HEK293 (cell line): ENCODE measurements around the gene TUBGCP6.

Experiments
- CTCF ChIA-PET: fragments of 350-600 bp; formaldehyde crosslinking; extraction: SDS; loops from one replicate; lab custom pipeline; 2021; ENCODE audit warnings: antibody characterized with exemption; lab: Yijun Ruan, JAX
- POLR2A ChIA-PET: fragments of 300-600 bp; formaldehyde crosslinking; extraction: SDS; loops from one replicate; lab custom pipeline; 2020; ENCODE audit warnings: antibody characterized with exemption, inconsistent platforms; lab: Yijun Ruan, JAX
- H3K27ac ChIP-seq: fragments of 200-500 bp; sonication (Bioruptor generic); 2 replicates; pipeline ENCODE4 v1.5.1; 2014; ENCODE audit warnings: low read depth, low read length, control low read depth, inconsistent platforms; ENCODE audit errors: extremely low read depth
- H3K36me3 ChIP-seq, 2 experiments: fragments of 200-500 bp in 1 of 2; sonication (Bioruptor generic) in 1 of 2; 1 replicate in 1 of 2; 2 replicates in 1 of 2; pipeline ENCODE4 v1.5.1; 2014 to 2017; ENCODE audit warnings: inconsistent platforms in 2 of 2, low read length in 2 of 2; ENCODE audit not compliant: control insufficient read depth in 2 of 2, insufficient read depth in 1 of 2
- H3K4me1 ChIP-seq: fragments of 200-500 bp; sonication (Bioruptor generic); 2 replicates; pipeline ENCODE4 v1.5.1; 2014; ENCODE audit warnings: mild to moderate bottlenecking, low read length, inconsistent platforms; ENCODE audit not compliant: control insufficient read depth, insufficient read depth
- H3K4me3 ChIP-seq: 2 replicates; pipeline ENCODE4 v1.5.1; 2011; ENCODE audit warnings: low read depth, mild to moderate bottlenecking, control low read depth, low read length, moderate library complexity
- H3K9me3 ChIP-seq: fragments of 200-500 bp; sonication (Bioruptor generic); 2 replicates; pipeline ENCODE4 v1.5.1; 2014; ENCODE audit warnings: low read depth, low read length, inconsistent platforms; ENCODE audit not compliant: control insufficient read depth, insufficient read depth
- GLIS2 ChIP-seq: fragments of 450-650 bp; formaldehyde crosslinking; IDR thresholded peaks from 2 replicates; pipeline ENCODE4 v1.5.1; 2016; ENCODE audit warnings: missing biosample characterization, missing genetic modification characterization
- HIC1 ChIP-seq: fragments of 450-650 bp; formaldehyde crosslinking; IDR thresholded peaks from 2 replicates; pipeline ENCODE4 v1.5.1; 2016; ENCODE audit warnings: missing biosample characterization, missing genetic modification characterization
- KLF1 ChIP-seq: fragments of 450-650 bp; formaldehyde crosslinking; IDR thresholded peaks from 2 replicates; pipeline ENCODE4 v1.5.1; 2016; ENCODE audit warnings: missing biosample characterization, missing genetic modification characterization
- OVOL3 ChIP-seq: fragments of 450-650 bp; formaldehyde crosslinking; IDR thresholded peaks from 2 replicates; pipeline ENCODE4 v1.5.1; 2016; ENCODE audit warnings: missing biosample characterization, missing genetic modification characterization
- ZFP69B ChIP-seq: fragments of 450-650 bp; formaldehyde crosslinking; IDR thresholded peaks from 2 replicates; pipeline ENCODE4 v1.5.1; 2016; ENCODE audit warnings: missing biosample characterization, missing genetic modification characterization
- ZNF302 ChIP-seq: fragments of 450-650 bp; formaldehyde crosslinking; IDR thresholded peaks from 2 replicates; pipeline ENCODE4 v1.5.1; 2016; ENCODE audit warnings: missing biosample characterization, missing genetic modification characterization, low read depth
- ZNF449 ChIP-seq: fragments of 450-650 bp; formaldehyde crosslinking; IDR thresholded peaks from 2 replicates; pipeline ENCODE4 v1.5.1; 2017; ENCODE audit warnings: missing biosample characterization, mild to moderate bottlenecking, missing genetic modification characterization, moderate library complexity
- ZNF654 ChIP-seq: fragments of 450-650 bp; formaldehyde crosslinking; IDR thresholded peaks from 2 replicates; pipeline ENCODE4 v1.5.1; 2016; ENCODE audit warnings: low read depth, missing biosample characterization, missing genetic modification characterization
- ZNF785 ChIP-seq: fragments of 450-650 bp; formaldehyde crosslinking; IDR thresholded peaks from 2 replicates; pipeline ENCODE4 v1.5.1; 2016; ENCODE audit warnings: missing biosample characterization, missing genetic modification characterization
- ZSCAN4 ChIP-seq: fragments of 450-650 bp; formaldehyde crosslinking; IDR thresholded peaks from 2 replicates; pipeline ENCODE4 v1.5.1; 2017; ENCODE audit warnings: missing biosample characterization, missing genetic modification characterization

Gene TUBGCP6

GRCh38 chr22:50196256-50196655 is 48.6 kb downstream of the TUBGCP6 start:
- no peak overlapping the region for H3K4me3 ChIP-seq
- TF ChIP-seq ZNF302 (tag by site-specific recombination) = no peak
- 0 out of 2 replicates have a peak, but pooled peaks have one; percentile 31 for TF ChIP-seq HIC1 (tag by site-specific recombination)
- ChIA-PET POLR2A (no interaction called here), CTCF (interaction anchor here (0.8 kb wide), 1 partner anchor 47 kb away, joined by 3 read pairs; no protein-coding TSS in a partner anchor)
- peaks cover 9 to 82% of the 10 kb centered on the region in 2 experiments; a peak in 2 of 3 replicates for H3K36me3 ChIP-seq
- peak overlapping the region; percentile 16; the same call in 1 of the 2 replicates for H3K27ac ChIP-seq
- H3K4me1 ChIP-seq = peaks cover 5% of the 10 kb centered on the region; the same call in 1 of the 2 replicates
- no peaks in the 10 kb centered on the region for H3K9me3 ChIP-seq

GRCh38 chr22:50194037-50194805 is 50.6 kb downstream of the TUBGCP6 start:
- Histone ChIP-seq H3K4me3 (no peak overlapping the region), H3K9me3 (no peaks in the 10 kb centered on the region), H3K4me1 (peaks cover 16% of the 10 kb centered on the region), H3K27ac (no peak overlapping the region; the same call in 1 of the 2 replicates), H3K36me3 (peaks cover 9 to 82% of the 10 kb centered on the region in 2 experiments; a peak in 2 of 3 replicates)
- 0 out of 2 replicates have a peak, but pooled peaks have one; percentile 55 for TF ChIP-seq ZFP69B
- TF ChIP-seq ZNF785 (tag by site-specific recombination) = no peak
- TF ChIP-seq ZSCAN4 = no peak
- POLR2A ChIA-PET = interaction anchor here (1.1 kb wide), 1 partner anchor 12 kb away, joined by 3 read pairs; no protein-coding TSS in a partner anchor
- CTCF ChIA-PET = no interaction called here

- no peak for TF ChIP-seq ZNF654 (tag by site-specific recombination)
- Histone ChIP-seq H3K27ac (peak overlapping the region; percentile 11; the same call in 1 of the 2 replicates), H3K4me3 (no peak overlapping the region), H3K9me3 (no peaks in the 10 kb centered on the region), H3K4me1 (peaks cover 22% of the 10 kb centered on the region), H3K36me3 (peaks cover 9 to 80% of the 10 kb centered on the region in 2 experiments; a peak in 2 of 3 replicates)
- ChIA-PET POLR2A (interaction anchor here (1.1 kb wide), 1 partner anchor 12 kb away, joined by 3 read pairs; no protein-coding TSS in a partner anchor), CTCF (no interaction called here)
Observed at GRCh38 chr22:50193621-50194020, 51.2 kb downstream of the TUBGCP6 start.

GRCh38 chr22:50192436-50193204 is 52.2 kb downstream of the TUBGCP6 start:
- POLR2A ChIA-PET = no interaction called here
- H3K4me3 ChIP-seq = no peak overlapping the region
- H3K27ac ChIP-seq = 0 out of 2 replicates have a peak overlapping the region, but pooled peaks have one; percentile 8
- TF ChIP-seq KLF1 (tag by site-specific recombination) (0 out of 2 replicates have a peak, but pooled peaks have one; percentile 15), OVOL3 (tag by site-specific recombination) (no peak), ZNF449 (tag by site-specific recombination) (peak; percentile 93), GLIS2 (tag by site-specific recombination) (0 out of 2 replicates have a peak, but pooled peaks have one; percentile 16)
- H3K9me3 ChIP-seq = no peaks in the 10 kb centered on the region
- H3K36me3 ChIP-seq = peaks cover 9 to 75% of the 10 kb centered on the region in 2 experiments; a peak in 2 of 3 replicates
- CTCF ChIA-PET = interaction anchor here (0.7 kb wide), 1 partner anchor 291 kb away, joined by 3 read pairs; no protein-coding TSS in a partner anchor
- peaks cover 26% of the 10 kb centered on the region for H3K4me1 ChIP-seq
